HG03159 (cell line): ENCODE results near the gene TUBA8.
"Not testable (repeated sequence)": the region's sequence is repeated elsewhere in the genome, so short reads cannot be mapped to it uniquely, and the experiment has no call there.

Experiments
- ATAC-seq: cut with Tn5 transposase; IDR thresholded peaks from one replicate; pipeline ENCODE4 v1.9.1; 2021; ENCODE audit warnings: mild to moderate bottlenecking, moderate library complexity; ENCODE audit not compliant: unreplicated experiment

The TUBA8 gene

DNA sequence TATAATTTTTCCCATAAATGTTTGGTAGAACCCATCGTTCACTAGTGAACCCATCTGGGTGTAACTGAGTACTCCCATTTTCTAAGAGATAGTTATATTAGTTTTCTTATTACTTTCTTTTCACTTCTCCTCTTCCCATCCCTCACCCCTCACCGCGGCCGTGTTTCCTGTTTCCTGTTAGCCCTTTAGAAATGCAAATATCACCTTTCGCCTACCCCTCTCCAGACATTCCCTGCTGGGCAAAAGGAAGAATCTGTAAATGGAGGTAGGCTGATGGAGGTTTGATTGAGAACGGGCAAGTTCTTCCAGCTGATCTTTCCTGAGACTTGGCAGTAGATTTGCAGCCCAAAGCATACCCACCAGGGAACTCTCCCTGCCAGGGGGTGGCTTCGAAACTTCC is 54.7 kb downstream of the TUBA8 start:
- not testable (repeated sequence) for ATAC-seq

- ATAC-seq = not testable (repeated sequence)
These were observed 59.7 kb downstream of the TUBA8 start for GRCh38 chr22:18170284-18170683.

- not testable (repeated sequence) for ATAC-seq
These were observed 61.6 kb downstream of the TUBA8 start for GRCh38 chr22:18172203-18172602.

DNA sequence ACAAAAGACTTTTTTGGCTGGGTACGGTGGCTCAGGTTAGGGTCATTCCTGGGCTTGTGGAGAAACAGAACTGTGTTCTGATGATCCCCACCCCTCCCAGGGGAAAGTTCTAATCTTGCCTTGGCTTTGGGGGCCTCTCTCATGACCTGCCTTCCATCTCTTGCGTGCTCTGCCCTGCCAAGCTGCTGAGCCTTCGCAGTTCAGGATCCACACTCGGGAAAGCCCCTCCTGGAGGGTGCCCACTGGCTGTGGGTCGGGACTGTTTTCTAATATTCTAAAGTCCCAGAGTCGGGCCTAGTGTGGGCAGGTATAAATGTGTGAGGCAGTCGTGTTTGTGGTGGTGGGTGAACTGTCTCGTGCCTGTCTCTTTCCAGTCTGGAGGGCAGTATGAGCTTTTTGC is 62.2 kb downstream of the TUBA8 start:
- not testable (repeated sequence) for ATAC-seq

DNA sequence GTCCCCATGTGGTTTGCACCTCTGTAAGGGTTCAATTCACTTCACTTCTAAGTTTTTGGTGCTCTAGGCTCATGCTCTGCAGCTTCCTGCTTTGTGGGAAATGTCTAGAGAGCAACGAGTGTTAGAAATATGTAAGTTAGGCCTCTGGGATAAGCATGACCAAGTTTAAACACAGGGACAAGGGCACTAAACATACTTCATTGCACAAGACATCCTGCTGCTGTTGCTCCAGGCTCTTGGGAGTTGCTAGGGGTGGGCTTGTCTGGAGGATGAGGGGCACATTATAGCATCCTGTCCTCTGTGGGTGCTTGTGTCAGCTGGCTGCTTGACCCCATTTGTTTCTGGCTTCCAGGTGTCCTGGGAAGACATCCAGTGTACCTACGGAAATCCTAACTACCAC is 62.8 kb downstream of the TUBA8 start:
- ATAC-seq = not testable (repeated sequence)
